CD14-positive monocyte (primary cell): Measurements from ENCODE around the gene DNAJC12. TPM values are rescaled to one million over a fixed set of nuclear protein-coding genes. Genes with fewer than 3 reads are reported as not detected.

ENCODE experiments used
- DNase-seq, 3 donors: peaks; one replicate each; pipeline ENCODE4 v3.0.0-alpha.2; 2011 to 2022
- H2AFZ ChIP-seq: 2 replicates; pipeline ENCODE4 v1.6.0; 2012; ENCODE audit warnings: mild to moderate bottlenecking, low read depth, low read length, inconsistent platforms; ENCODE audit not compliant: insufficient read depth, poor library complexity, severe bottlenecking
- H3K27ac ChIP-seq, 2 donors: 1 replicate in 1 of 2; 2 replicates in 1 of 2; pipeline ENCODE4 v1.5.1; 2012 to 2013; ENCODE audit warnings: low read length in 2 of 2, control low read depth in 1 of 2, inconsistent platforms in 1 of 2, low read depth in 1 of 2, mild to moderate bottlenecking in 1 of 2
- H3K27me3 ChIP-seq, 2 donors: one replicate each; pipeline versions ENCODE4 v1.6.0 to v1.6.1; 2011 to 2013; ENCODE audit warnings: low read length in 2 of 2; ENCODE audit not compliant: control insufficient read depth in 2 of 2, insufficient read depth in 2 of 2
- H3K36me3 ChIP-seq, 2 donors: replicated peaks in 1 of 2; 1 replicate in 1 of 2; 2 replicates in 1 of 2; pipeline versions ENCODE4 v1.5.1 to v1.6.1; 2012 to 2013; ENCODE audit warnings: low read length in 2 of 2, control low read depth in 1 of 2, inconsistent platforms in 1 of 2, mild to moderate bottlenecking in 1 of 2; ENCODE audit not compliant: insufficient read depth in 2 of 2, control insufficient read depth in 1 of 2
- H3K4me1 ChIP-seq, 2 donors: 1 replicate in 1 of 2; 2 replicates in 1 of 2; pipeline versions ENCODE4 v1.5.1 to v1.6.1; 2012 to 2013; ENCODE audit warnings: low read length in 2 of 2, control low read depth in 1 of 2, inconsistent platforms in 1 of 2, mild to moderate bottlenecking in 1 of 2, moderate library complexity in 1 of 2; ENCODE audit not compliant: insufficient read depth in 2 of 2, control insufficient read depth in 1 of 2
- H3K4me2 ChIP-seq: replicated peaks from 2 replicates; pipeline ENCODE3; 2012; ENCODE audit warnings: low read length, moderate library complexity, mild to moderate bottlenecking; ENCODE audit not compliant: poor library complexity, severe bottlenecking; ENCODE audit errors: extremely low read depth
- H3K4me3 ChIP-seq, 3 experiments: fragments of 200-600 bp in 1 of 3; sonication (generic) in 1 of 3; replicated peaks in 1 of 3; 1 replicate in 2 of 3; 2 replicates in 1 of 3; pipeline ENCODE4 v1.5.1; 2011 to 2013; ENCODE audit warnings: low read length in 3 of 3, mild to moderate bottlenecking in 3 of 3, control low read depth in 2 of 3, low read depth in 2 of 3, inconsistent platforms in 1 of 3, moderate library complexity in 1 of 3
- H3K79me2 ChIP-seq: 2 replicates; pipeline ENCODE4 v1.6.0; 2012; ENCODE audit warnings: mild to moderate bottlenecking, control low read depth, inconsistent platforms, low read length, moderate library complexity; ENCODE audit not compliant: insufficient read depth
- H3K9ac ChIP-seq: 2 replicates; pipeline ENCODE4 v1.6.0; 2017; ENCODE audit warnings: low read length, mild to moderate bottlenecking; ENCODE audit not compliant: insufficient read depth, poor library complexity, severe bottlenecking
- H3K9me3 ChIP-seq, 2 donors: replicated peaks in 1 of 2; 1 replicate in 1 of 2; 2 replicates in 1 of 2; pipeline versions ENCODE4 v1.5.1 to v1.6.1; 2012 to 2013; ENCODE audit warnings: low read length in 2 of 2, control low read depth in 1 of 2; ENCODE audit not compliant: control insufficient read depth in 1 of 2, insufficient read depth in 1 of 2
- H4K20me1 ChIP-seq: 2 replicates; pipeline ENCODE4 v1.6.0; 2012; ENCODE audit warnings: mild to moderate bottlenecking, low read length, control low read depth, moderate library complexity; ENCODE audit not compliant: insufficient read depth
- H3K27ac Mint-ChIP-seq, 7 donors: one replicate each; pipeline ENCODE4 v1.8.0; 2020; ENCODE audit warnings: mild to moderate bottlenecking in 7 of 7, mixed read lengths in 7 of 7, moderate library complexity in 6 of 7, inconsistent platforms in 2 of 7
- H3K27me3 Mint-ChIP-seq, 3 donors: one replicate each; pipeline ENCODE4 v1.8.0; 2021 to 2022; ENCODE audit warnings: low read depth in 3 of 3, mild to moderate bottlenecking in 3 of 3, mixed read lengths in 3 of 3, moderate library complexity in 3 of 3, inconsistent platforms in 1 of 3
- H3K36me3 Mint-ChIP-seq, 2 donors: one replicate each; pipeline ENCODE4 v1.8.0; 2020; ENCODE audit warnings: mixed read lengths in 2 of 2, inconsistent platforms in 1 of 2, mild to moderate bottlenecking in 1 of 2
- H3K4me1 Mint-ChIP-seq: one replicate; pipeline ENCODE4 v1.8.0; 2020; ENCODE audit warnings: mild to moderate bottlenecking, mixed read lengths
- H3K4me3 Mint-ChIP-seq, 2 donors: one replicate each; pipeline ENCODE4 v1.8.0; 2020; ENCODE audit warnings: mild to moderate bottlenecking in 2 of 2, mixed read lengths in 2 of 2, moderate library complexity in 1 of 2
- H3K9me3 Mint-ChIP-seq, 7 donors: one replicate each; pipeline ENCODE4 v1.8.0; 2020 to 2022; ENCODE audit warnings: mixed read lengths in 7 of 7, mild to moderate bottlenecking in 6 of 7, moderate library complexity in 6 of 7, inconsistent platforms in 2 of 7
- CTCF ChIP-seq: fragments of 200-600 bp; IDR thresholded peaks from one replicate; pipeline ENCODE4 v1.8.0; 2022; ENCODE audit warnings: antibody characterized with exemption, mild to moderate bottlenecking
- WGBS: methylation state at CpG from one replicate; pipeline ENCODE4 v1.1.5; 2013; ENCODE audit warnings: missing lambda C conversion rate; ENCODE audit not compliant: insufficient coverage; 5-methylcytosine and 5-hydroxymethylcytosine counted together
- intact Hi-C, 2 donors: fragments of 100-400 bp; cut with micrococcal nuclease; formaldehyde crosslinking; loops; one replicate each; pipeline versions ENCODE4 v1.15.0 to v1.15.1; 2023
- polyA plus RNA-seq, 3 donors: library from polyadenylated mRNA; depleted of rRNA in 1 of 3; unstranded in 2 of 3; stranded (reverse) in 1 of 3; fragments of 300-500 nt in 2 of 3; fragments of >200 nt in 1 of 3; fragmentation: Illumina TruSeq in 2 of 3; gene quantifications; 1 replicate in 2 of 3; 2 replicates in 1 of 3; pipeline ENCODE4 v1.2.3, GENCODE V29; 2012 to 2021

DNAJC12 gene
- polyA plus RNA-seq, 3 donors = not detected

- no peaks in the 10 kb centered on the region for H3K79me2 ChIP-seq
- no peaks in the 10 kb centered on the region for H3K9me3 ChIP-seq
- no peaks in the 10 kb centered on the region for H3K27me3 ChIP-seq
- Mint-ChIP-seq H3K36me3 (no peaks in the 10 kb centered on the region), H3K9me3 (no peaks in the 10 kb centered on the region), H3K27me3 (peaks cover 0 to 4% (median 0%) of the 10 kb centered on the region in 3 donors), H3K4me3 (no peak overlapping the region), H3K27ac (peak overlapping the region in 3 of 7 donors; percentile 9 to 57 (median 49)), H3K4me1 (peaks cover 31% of the 10 kb centered on the region)
- peaks cover 21 to 25% of the 10 kb centered on the region in 2 donors for H3K4me1 ChIP-seq
- H3K27ac ChIP-seq = no peak overlapping the region
- DNase-seq = peak; percentile 40 to 57 (median 57)
- intact Hi-C loops = no loop called here
- H3K4me2 ChIP-seq = no peak overlapping the region
- no peak for TF ChIP-seq CTCF
- H3K36me3 ChIP-seq = no peaks in the 10 kb centered on the region
- H2AFZ ChIP-seq = peak overlapping the region; percentile 33
- no peaks in the 10 kb centered on the region for H4K20me1 ChIP-seq
- H3K4me3 ChIP-seq = no peak overlapping the region
- WGBS = no CpG with 5 or more reads among the region's 6 CpGs
- no peak overlapping the region for H3K9ac ChIP-seq
These were observed 47.2 kb downstream of the DNAJC12 start for GRCh38 chr10:67790534-67791408.

GRCh38 chr10:67789769-67790168 is 48.2 kb downstream of the DNAJC12 start:
- no peak for DNase-seq
- Histone ChIP-seq H3K4me2 (no peak overlapping the region), H4K20me1 (no peaks in the 10 kb centered on the region), H3K36me3 (no peaks in the 10 kb centered on the region), H3K27me3 (no peaks in the 10 kb centered on the region), H3K4me3 (no peak overlapping the region), H3K4me1 (peaks cover 26 to 28% of the 10 kb centered on the region in 2 donors), H2AFZ (no peak overlapping the region), H3K9me3 (no peaks in the 10 kb centered on the region), H3K79me2 (no peaks in the 10 kb centered on the region), H3K9ac (no peak overlapping the region), H3K27ac (no peak overlapping the region)
- intact Hi-C loops = loop anchor here (10.0 kb wide), 2 partner anchors 125 to 365 kb away; no protein-coding TSS in a partner anchor
- TF ChIP-seq CTCF = no peak
- H3K4me1 Mint-ChIP-seq = peaks cover 33% of the 10 kb centered on the region
- H3K9me3 Mint-ChIP-seq = no peaks in the 10 kb centered on the region
- H3K27me3 Mint-ChIP-seq = peaks cover 0 to 4% (median 0%) of the 10 kb centered on the region in 3 donors
- H3K4me3 Mint-ChIP-seq = no peak overlapping the region
- H3K27ac Mint-ChIP-seq = no peak overlapping the region
- WGBS = no CpG with 5 or more reads among the region's 2 CpGs
- H3K36me3 Mint-ChIP-seq = no peaks in the 10 kb centered on the region
